HG02840 (cell line): ENCODE data around the gene RYR1.

Experiments
- ATAC-seq: cut with Tn5 transposase; IDR thresholded peaks from one replicate; pipeline ENCODE4 v1.9.1; 2021; ENCODE audit warnings: mild to moderate bottlenecking, moderate library complexity, moderate number of reproducible peaks; ENCODE audit not compliant: unreplicated experiment, low FRiP score

Gene RYR1

DNA sequence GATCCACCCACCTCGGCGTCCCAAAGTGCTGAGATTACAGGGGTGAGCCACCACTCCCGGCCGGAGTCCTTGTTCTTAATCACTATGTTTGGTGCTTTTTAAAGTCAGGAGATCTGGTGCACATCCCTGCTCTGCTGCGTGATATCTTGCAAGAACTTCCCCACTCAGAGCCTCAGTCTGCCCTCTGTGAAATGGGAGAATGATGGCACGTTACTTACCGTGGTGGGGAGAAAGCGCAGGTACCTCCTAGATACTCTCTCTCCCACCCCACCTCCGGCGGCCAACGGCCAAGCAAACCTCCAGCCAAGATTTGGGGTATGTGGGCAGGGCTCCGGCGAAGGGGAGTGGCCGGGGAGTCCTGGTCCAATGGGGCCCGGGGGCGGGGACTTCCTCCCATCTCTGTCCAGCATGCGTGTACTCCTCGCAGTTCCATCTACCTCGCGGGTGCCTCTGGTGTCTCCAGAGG lies at the start of gene RYR1:
Gene RYR1 (plus strand): TSS at position 424 of the 466 bp plus-strand sequence. CDS start 139 bp downstream, outside the sequence.
- no peak for ATAC-seq

DNA sequence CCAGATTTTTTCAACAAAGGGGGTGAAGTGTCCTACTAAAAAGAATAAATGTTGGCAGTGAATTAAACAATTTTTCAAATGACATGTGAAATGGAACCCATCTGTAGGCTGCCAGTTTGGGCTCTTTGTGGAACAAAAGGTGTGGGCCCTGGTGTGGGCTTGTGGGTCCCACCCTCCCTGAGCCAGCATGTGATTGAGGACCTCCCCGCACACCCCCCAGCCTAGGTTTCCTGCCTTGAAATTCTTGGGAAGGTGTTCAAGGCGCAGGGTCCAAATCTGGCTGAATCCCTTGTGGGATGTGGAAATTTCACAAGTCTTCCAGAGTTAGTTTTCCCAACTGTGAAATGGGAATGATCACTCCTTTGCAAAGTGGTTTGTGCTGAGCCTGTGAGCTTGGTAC lies 49.7 kb upstream of the RYR1 start:
- no peak for ATAC-seq

DNA sequence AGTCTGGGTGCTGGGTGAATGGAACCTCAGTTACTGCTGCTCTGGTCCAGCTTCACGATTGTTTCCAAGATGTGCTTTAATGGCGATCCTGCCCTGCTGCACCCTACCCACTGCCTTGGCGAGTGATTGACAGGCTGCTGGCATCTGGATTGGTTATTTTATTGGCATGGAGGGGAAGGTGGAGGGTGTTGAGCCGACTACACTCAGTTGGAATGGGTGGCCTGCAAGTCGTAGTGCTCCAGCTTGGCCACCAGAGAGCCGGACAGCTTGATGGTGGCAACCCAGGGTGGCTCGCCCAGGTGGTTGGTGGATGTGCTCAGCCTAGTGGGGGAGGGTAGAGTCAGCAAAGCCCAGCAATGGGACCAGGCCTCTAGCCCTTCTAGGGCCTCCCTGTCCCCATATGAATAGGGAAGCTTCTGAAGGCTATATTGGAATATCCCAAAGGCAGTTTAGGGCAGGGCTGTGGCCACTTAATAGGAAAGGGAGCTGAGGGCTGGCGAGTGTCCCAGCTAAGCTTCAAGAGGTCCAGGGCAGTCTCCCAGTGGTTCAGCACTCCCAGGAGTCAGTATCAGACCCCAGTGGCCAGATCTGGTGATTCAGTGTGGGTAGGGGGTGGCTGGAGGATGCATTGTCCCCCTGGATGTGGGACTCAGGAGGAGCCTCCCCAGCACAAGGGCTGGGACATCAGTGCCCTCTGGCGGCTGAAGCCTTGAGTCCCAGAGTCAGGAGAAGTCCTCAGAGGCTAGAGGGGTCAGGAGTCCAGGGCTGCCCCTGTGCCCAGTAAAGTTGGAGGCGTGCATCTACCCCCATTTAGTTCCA lies 49.1 kb upstream of the RYR1 start:
- no peak for ATAC-seq

DNA sequence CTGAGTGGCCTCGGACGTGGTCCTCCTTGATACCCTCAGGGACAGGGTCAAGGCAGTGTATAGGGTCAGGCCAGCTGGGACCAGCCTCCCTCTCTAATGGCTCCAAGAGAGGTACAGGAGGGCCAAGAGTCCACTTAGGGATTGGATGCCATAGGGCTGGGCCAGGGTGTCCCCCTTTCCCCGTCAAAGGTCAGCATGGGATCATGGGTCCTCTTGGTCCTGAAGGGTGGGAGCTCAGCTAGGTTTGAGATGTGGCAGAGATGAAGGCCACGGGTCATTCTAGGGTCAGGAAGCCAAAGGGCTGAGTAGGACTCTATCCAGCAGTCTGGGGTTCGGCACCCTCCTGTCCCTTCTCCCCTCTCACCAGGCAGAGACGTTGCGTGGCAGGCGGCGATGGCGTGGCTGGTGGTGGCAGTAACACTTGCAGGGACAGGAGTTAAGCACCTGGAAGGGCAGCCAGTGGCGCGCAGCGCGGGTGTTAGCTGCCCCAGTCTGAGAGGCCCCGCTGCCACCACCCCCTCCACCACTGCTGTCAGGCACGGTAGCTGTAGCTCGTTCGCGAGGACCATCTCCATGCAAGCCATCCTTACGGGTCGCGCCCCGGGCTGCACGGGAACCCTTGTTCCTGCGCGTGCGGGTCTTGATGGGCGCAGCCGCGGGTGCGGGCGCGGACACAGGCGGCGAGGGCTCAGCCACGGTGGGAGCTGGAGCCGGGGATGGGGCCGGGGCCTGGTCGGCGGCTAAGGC lies 48.3 kb upstream of the RYR1 start:
- ATAC-seq, result no peak

DNA sequence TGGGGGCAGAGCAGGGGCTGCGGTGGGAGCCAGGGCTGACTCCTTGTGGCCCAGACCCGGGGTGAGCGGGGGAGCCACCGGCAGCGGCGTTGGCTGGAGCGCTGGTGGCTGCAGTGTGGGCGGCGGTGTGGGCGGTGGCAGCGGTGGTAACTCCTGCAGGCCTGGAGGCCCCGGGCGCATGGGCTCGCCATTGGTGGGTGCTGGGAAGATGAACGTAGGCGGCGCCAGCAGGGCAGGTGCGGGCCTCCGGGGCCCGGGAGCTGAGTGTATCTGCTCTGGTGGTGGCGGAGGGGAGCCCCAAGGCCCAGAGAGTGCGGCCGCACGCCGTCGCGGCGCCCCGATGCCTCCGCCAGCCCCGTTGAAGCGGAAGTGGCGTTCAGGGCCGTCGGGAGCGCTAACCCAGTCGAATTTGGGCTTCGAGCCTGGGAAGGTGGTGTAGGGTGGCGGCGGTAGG lies 47.7 kb upstream of the RYR1 start:
- ATAC-seq, result no peak

DNA sequence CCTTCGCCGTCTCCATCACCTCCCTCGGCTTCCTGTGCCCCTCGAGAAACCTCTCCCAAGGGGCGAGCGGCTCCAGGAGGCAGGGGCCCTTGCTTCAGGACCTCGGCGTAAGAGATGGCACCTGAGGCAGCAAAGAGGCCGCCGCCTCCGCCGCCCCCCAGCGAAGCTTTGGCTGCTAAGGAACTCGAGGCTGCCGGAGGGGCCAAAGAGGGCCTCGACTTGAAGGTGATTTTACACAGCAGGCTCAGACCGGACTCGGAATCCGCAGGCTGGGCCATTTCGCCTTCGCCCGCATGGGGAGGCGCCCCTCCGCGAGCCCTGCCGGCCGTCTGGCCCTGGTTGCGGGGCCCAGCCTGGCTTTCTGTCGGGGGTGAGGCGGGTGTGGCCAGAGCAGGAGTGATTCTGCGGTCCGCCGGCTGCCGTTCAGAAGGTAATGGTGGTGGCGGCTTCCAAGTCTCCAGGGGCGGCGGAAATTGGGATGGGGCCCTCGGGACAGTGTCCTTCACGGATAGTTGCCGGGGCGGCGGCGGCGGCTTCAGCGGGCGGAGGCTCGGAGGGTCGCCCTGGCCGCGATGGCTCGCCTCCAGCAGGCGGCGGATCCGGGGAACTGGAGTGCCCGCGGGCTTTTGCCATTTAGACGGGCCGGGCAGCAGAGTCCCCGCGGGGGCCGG lies 47.1 kb upstream of the RYR1 start:
- no peak for ATAC-seq

DNA sequence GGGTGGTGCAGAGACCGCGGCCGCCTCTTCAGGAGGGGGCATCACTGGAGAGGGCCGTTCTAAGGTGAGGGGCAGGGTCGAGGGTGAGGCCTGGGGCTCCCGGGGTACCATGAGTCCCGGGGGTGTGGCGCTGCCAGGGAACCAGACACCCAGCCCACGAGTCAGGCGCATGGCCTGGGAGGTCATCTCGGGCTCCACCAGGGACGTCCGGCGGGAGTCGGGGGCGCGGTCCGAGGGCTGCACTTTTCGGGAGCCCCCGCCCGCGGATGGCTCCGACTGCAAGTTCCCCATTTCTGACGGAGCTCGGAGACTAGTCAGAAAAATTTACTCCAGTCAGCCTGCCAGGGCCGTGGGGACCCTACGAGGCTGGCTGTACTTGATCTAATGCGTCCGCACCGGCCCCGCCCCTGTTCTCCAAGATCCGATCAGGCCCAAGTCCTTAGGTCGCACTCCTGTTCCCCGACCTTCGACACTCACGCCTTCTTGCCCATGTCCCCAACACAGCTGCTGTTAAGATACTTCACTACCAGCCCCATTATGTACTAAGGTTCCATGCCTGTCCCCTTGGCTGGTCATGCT lies 46.4 kb upstream of the RYR1 start:
- no peak for ATAC-seq

DNA sequence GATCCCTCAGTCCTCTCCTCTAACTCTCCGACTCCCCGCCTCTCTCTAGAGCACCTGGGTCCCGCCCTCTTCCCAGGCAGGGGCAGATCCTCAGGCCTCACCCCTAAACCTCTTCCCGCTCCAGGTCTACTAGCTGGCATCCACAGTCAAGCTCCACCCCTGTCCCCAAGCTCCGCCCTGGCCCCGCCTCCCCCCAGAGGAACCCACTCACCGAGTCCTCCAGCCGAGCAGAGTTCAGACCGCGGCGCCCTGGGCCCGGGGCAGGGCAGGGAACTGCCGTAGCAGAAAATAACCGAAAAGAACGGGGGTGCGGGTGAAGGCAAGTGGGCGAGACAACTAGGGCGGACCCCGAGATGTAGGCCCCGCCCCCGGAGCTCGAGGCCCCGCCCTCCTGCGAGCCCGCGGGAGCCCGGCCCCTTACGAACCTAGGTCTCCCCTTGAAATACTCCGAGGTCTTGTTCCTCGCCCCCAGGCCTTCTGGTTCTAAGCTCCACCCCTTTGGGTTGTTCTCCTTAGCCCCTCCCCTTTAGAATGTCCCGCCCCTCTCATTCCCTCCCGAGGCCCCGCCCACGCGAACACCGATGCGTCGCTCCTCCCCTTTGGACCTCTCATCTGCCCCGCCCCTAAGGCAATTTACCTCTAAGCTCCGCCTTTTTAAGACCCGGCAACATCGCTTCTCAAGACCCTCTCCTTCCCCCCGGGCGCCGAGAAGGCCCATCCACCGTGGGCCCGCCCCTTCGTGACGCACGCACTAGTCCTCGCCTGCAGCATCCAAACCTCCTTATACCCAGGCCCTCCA lies 45.7 kb upstream of the RYR1 start, which contains the start of gene GGN:
Gene GGN (minus strand): TSS at position 485 of the 799 bp plus-strand sequence. CDS start 773 bp downstream, outside the sequence.
- no peak for ATAC-seq

DNA sequence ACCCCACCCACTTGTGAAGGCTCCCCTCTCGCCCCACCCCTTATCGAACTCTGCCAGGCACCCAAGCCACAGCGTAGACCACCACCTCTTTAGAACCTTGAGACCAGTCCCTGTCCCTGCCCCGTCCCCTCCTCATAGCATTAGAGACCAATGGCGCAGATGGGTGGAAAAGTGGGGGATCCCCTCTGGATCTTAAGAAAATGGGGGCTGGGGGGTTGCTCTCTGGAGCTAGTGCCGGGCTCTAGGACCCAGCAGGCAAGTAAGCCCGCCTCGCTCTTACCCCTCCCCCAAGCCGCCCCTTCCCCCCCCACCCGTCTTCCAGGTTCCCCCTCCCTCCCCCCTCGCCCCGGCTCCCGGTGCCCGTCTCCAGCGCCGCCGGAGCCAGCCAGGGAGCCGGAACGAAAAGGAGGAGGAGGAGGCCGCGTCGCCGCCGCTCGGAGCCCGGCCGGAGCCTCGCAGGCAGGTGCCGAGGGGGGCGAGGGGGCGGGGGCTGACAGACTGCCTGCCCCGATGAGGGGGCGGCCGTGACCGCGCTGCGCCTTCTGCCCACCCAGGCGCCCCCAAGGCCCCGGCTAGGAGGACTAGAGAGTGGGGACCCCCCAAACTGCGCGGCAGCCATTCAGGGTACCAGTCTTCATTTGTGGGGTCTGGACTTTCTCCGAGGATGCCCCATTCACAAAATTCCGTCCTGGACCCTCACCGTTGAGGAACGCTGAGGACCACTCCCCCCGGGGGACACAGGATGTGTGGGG lies 45.0 kb upstream of the RYR1 start, which contains the start of gene SPRED3:
Gene SPRED3 (plus strand): TSS at position 349 of the 752 bp plus-strand sequence. CDS start 1,606 bp downstream, outside the sequence.
- no peak for ATAC-seq

DNA sequence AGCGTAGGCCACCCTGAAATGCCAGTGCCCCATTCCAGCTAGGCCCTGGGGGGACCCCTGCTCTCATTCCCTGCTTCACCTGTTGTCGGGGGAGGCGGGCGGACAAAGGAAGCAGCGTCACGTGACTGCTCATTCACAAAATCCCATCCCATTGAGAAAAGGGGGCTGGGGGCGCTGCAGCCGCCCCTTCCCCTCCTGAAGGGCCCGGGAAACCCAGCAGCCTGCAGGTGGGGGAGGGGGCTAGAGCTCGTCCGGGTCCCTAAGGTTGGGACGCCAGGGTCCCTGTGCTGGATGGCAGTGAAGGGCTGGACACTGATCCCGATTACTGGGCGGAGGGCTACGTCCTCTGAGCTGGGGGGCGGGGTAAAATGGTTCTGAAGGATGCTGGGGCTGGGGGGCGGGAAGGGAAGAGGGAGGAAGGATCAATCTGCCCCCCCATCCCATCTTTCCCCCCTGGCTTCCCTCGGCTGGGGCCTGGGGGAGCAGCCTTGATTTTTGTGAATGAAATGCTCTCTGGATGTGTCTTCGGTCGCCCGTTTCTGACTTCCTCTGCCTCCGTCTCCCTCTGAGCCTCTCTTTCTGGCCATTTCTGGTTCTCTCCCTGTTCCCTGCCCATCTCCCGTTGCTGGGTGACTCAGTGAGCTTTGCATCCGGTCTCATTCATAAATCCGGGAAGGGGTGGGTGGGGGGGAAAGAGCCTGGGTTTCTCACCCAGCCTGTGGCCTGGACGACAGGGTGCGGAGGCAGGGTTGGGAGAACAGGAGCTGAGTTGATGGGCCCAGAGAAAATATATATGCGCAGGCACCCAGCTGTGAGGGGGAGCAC lies 44.2 kb upstream of the RYR1 start:
- no peak for ATAC-seq

DNA sequence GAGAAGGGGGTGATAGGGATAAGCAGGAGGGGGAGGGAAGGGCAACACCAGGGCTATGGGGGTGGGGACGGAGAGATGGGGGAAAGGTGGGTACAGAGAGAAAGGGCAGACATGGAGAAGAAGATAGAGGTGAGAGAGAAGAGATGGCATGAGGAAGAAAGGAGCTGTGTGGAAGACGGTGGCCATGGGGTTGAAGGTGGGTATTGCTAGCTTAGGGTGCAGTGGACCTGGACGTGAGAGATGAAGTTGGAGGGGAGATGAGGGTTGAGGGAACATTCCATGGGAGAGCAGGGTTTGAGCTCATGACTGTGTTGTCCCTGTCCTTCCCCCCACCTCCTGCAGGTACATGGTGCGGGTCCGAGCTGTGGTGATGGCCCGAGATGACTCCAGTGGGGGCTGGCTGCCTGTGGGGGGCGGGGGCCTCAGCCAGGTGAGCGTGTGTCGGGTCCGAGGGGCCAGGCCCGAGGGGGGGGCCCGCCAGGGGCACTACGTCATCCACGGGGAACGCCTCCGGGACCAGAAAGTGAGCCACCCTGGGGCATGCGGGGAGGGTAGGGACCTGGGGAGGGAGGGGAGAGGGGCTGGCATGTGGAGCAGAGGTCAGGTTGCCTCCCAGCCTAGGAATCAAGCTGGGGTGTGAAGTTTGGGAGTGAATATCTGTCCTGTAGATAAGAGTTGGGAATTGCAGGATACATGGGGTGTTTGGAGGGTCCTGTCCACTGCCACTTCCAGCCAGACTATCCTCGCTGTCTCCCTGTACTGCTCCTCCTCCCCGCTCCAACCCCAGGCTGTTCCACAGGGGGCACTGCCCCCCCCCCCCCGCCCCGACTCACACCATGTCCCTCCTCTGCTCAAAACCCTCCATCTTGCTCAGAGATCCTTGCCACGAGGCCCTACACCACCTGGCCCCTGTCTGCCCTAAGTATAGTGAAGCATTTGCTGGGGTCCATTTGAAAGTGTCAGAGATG lies 43.2 kb upstream of the RYR1 start:
- ATAC-seq, result no peak

DNA sequence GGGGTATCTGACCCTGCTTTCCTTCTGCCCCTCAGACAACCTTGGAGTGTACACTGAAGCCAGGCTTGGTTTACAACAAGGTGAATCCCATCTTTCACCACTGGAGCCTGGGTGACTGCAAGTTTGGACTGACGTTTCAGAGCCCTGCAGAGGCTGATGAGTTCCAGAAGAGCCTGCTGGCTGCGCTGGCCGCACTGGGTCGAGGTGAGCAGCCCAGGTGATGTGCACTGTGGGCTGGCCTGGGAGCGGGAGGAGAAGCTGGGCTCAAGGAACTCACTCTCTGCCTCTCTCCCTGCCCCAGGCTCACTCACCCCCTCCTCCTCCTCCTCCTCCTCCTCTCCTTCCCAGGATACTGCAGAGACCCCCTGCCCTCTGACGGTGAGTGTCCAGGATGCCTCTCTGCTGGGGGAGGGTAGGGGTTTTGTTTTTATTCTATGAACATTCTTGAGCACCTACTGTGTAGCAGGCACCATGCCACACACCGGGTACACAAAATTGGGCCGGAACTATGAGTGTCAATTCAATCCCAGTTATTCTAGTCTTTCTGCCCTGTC lies 41.5 kb upstream of the RYR1 start:
- no peak for ATAC-seq

DNA sequence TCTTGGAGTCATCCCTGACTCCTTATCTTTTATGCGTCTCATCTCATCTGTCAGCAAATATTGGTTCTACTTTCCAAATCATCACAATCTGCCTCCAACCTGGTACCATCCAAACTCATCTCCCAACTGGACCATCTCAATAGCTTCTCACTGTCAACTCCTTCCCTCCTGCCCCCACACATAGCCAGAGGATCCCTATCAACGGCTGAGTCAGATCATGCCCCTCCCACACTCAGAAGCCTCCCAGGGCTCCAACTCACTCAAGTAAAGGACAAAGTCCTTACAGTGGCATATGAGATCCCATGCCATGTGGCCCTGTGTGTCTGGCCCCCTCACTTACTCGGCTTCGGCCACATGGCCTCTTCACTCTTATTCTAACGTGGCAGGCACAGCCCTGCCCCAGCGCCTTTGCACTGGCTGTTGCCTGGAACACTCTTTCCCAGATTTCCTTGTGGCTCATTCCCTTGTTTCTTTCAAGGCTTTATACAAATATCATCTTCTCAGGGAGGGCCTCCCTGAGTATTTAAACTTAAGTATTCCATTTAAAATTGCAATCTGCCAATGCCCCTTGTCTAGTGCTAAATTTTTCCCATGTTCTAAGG lies 40.7 kb upstream of the RYR1 start:
- no peak for ATAC-seq

DNA sequence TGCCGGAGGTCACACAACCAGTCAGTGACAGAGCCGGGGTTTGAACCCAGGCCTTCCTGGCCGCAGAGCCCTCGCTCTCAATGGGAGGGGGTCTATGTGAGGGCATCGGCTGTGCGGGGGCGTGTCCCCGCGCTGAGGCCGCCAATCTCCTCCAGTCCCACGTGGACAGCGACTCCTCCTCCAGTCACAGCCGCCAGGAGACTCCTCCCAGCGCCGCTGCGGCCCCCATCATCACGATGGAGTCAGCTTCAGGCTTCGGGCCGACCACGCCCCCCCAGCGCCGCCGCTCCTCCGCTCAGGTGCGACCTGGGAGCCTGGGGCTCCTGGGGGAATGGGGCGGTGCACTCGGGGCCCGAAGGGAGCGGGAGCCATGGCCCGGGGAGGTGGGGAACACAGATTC lies 39.0 kb upstream of the RYR1 start:
- ATAC-seq, result no peak

DNA sequence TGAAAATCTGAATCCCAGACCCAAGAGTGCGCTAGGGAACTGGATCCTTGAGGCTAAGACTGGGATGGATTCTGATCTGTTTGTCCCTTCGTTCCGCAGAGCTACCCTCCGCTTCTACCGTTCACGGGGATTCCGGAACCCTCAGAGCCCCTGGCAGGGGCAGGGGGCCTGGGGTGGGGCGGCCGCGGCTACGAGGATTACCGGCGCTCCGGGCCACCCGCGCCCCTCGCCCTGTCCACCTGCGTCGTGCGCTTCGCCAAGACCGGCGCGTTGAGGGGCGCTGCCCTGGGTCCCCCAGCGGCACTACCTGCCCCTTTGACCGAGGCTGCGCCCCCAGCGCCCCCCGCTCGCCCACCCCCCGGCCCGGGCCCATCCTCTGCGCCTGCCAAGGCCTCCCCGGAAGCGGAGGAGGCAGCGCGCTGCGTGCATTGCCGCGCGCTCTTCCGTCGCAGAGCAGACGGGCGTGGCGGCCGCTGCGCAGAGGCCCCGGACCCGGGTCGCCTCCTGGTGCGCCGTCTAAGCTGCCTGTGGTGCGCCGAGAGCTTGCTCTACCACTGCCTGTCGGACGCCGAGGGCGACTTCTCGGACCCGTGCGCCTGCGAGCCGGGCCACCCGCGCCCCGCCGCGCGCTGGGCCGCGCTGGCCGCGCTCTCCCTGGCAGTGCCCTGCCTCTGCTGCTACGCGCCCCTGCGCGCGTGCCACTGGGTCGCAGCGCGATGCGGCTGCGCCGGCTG lies 37.9 kb upstream of the RYR1 start:
- no peak for ATAC-seq

DNA sequence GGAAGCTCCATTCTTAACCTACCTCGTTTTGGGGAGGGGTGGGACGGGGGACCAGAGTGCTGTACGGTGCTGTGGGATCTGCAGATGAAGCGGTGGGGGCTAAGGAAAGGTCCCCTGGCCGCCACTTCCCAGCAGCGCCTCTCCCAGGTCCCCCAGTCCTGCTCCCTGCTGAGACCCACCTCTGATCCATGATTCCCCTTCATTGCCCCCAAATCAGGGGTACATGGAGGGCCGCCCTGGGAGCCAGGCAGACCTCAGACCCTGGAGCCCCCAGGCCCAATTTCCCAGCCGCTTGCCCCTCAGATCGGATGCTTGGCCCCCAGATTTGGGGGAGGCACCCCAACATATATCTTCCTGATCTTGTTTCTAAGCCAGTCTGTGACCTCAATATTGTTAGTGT lies 34.4 kb upstream of the RYR1 start:
- no peak for ATAC-seq
